DMS79 (cell line): ENCODE results near the gene ZRSR2.

Source experiments
- DNase-seq: peaks from one replicate; lab custom pipeline; 2025; lab: John Stamatoyannopoulos, UW

ZRSR2 gene

DNA sequence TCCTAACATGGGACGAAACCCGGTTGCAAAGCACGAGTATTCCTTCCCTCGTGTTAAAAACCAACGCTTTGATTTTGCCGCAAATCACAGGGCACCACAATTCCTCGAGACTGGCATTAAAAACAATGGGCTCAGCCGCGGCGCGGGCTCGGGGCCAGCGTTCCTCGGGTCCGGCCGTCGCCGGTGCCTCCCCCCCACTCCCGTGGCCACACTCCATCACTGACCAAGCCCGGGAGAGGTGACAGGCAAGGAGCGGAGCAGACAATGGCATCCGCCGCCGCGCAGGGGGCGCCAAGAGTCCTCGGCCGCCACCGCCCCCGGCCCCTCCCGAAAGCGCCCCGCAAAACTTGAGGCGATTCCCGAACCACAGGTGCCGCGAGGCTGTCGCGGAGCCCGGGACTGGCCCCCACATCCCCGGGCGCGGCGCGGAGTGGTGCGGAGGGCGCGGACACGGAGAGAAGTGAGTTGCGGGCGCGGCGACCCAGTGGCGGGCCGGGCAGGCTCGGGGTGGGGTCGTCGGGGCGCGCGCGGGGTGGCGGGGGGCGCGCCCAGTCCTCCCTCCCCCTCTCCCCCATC lies 63.9 kb downstream of the ZRSR2 start:
- DNase-seq = no peak

DNA sequence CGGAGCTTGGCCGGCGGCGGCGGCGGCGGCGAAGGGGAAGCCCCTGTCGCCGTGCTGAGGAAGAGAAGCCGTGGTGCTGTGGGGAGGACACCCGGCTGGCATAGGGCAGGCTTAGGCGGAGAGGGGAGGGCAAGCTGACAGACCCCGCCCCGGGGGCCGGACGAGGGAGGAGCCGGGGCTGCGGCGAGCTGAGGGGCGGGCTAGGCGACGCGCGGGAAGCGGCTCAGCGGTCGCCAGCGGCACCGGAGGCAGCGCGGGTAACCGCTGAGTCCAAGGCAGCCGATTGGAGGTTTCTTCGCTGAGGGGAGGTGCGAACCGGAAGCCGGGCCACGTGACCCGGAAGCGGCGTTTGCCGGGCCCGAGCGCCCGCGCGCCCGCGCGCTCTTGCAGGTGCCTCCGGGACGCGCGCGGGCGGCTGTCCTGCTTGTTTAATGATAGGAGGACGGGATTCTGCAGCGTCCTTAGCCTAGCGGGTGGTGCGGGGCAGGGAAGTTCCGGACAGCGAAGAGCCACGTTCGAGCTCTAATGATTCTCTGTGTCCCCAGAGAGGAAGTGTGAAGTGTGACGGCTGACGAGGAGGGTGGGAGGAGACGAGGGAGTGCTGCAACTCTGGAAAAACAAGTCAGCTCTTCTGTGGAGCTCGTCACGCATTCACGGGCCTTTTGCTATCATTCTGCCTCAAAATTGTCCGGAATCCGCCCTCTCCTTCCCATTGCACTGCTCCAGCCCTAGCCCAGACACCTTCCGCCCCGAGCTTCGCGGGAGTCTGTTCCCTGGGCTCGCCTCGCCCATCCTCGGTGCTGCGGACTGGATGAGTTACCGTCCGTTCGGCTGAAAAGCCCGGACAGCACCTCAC lies 64.7 kb downstream of the ZRSR2 start, which contains the start of gene AP1S2:
TSS of gene AP1S2 (minus strand) at position 102 of the 856 bp plus-strand sequence. CDS start 2,289 bp downstream, outside the sequence.
- peak; percentile 54 for DNase-seq

DNA sequence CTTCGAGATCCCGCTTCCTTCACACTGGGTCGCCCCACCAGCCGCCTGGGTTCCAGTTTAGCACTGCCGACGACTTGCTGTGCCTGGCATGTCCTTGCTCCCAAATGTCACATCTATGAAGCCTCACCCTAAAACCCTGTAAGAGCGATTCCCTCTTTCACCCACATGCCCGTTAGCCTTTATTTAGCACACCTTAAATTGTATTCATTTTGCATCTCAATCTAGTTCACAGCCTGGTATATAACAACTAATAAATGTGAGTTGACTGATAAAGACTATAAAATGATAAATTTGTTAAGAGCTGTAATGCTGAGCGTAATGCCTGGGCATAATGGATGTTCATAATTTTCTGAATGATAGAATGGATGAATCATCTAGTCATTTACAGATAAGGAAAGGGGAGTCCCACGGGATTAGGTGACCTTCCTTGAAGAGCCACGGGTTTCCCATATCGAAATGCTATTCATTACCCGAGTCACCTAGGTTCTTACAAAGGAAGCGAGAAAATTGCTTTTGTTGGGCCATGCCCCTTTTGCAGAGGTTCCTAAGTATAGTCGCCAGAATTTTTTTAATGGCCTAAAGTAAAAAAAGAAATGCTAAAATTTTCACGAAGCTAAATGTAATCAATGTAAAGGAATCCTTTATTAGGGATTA lies 65.4 kb downstream of the ZRSR2 start:
- DNase-seq = no peak

DNA sequence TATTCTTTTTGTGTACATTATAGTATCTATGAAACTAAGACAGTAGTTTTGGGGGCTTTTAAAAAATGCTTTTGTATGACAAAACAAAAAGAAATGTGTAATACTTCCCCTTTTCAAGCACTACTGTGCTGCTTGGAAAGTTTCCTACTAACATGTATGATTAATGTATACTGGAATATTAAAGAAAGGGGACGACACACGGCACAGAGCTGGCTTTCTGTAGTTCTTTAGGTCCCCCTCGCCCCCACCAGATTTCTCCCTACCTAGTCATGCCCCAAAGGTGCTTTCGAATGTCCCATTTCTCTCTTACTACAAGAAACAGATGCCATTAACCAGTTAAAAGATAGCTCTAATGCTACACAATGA lies 65.9 kb downstream of the ZRSR2 start:
- no peak for DNase-seq

DNA sequence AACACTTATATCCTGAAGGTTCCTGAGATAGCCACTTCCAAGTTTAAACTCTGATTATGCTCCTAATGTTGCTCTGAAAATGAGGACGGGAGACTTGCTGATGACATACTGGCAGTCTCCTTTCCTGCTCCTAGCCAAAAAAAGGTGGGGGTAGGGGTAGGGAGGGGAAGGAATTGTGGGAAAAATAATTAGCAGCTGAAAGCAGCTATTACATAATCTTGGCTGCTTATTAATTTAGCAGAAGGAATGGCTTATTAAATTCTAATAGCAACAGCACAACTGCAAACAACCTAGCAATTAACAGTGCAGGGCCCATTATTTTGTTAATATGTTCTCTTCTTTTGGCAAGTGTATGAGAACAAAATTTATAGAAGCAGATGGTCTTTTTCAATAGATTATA lies 66.4 kb downstream of the ZRSR2 start:
- no peak for DNase-seq

DNA sequence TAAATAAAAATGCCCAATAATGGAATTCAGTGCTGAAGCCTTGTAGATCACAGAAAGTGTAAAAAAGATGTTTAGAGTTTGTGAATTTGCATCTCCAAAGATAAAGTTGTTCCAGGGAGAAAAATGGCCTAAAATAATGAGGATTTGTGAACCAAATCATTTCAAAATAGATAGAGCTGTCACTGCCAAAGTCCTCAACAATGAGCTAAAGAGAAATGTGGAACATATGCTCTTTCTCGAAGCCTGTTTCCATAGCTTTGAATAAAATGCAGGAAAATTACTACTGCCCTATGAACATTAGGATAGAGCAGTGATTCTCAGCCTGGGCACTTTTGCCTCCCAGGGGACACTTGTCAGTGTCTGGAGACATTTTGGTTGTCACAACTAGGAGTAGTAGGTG lies 67.8 kb downstream of the ZRSR2 start:
- no peak for DNase-seq

DNA sequence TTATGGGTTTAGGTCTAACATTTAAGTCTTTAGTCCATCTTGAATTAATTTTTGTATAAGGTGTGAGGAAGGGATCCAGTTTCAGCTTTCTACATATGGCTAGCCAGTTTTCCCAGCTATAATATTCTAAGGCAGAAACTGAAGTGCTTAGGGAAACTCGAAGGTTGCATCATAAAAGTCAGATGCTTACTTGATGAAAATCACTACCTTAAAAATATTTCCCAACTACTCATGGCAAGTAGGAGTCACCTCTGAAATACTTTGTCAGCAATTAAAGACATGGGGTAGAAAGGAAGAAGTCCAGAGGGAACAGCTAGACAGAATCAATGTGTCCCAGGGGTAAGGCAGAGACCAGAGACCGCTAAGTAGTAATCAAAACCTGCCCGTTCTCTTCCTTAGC lies 70.6 kb downstream of the ZRSR2 start:
- DNase-seq = no peak

DNA sequence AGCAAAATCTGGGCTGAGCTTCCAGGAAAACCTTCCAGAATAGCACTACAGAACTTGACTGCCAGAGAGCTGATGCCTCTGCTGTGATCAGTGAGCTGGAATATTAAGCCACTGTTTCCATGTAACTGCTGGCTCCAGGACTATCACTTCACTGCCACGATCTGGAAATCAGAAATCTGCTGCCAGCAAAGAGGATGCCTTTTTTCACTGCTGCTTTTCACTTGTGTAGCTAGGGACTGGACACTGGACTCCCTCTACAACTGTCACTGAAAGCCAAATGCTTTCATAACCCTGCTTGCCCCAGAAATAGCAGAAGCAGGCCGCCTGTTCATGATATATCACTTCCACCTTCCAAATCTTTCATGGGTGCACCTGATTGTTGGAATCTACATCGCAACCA lies 73.7 kb downstream of the ZRSR2 start:
- DNase-seq = no peak

DNA sequence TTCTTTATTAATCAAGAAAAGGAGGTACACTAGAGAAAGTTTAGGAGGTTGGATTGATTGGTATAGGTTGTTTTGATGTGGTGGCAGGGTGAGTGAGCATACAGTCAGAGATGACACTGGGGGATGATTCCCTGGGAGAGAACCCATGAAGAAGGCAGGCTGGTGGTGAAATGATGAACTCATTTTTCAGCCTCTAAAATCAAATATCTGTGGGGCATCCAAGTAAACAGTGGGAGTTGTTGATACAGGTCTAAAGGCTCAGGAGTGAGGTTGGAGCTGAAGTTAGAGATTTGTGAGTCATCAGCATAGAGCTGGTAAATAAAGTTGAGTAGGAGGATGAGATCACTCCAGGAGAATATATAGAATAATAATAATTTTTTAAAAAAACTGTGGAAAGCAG lies 74.3 kb downstream of the ZRSR2 start:
- DNase-seq = no peak

DNA sequence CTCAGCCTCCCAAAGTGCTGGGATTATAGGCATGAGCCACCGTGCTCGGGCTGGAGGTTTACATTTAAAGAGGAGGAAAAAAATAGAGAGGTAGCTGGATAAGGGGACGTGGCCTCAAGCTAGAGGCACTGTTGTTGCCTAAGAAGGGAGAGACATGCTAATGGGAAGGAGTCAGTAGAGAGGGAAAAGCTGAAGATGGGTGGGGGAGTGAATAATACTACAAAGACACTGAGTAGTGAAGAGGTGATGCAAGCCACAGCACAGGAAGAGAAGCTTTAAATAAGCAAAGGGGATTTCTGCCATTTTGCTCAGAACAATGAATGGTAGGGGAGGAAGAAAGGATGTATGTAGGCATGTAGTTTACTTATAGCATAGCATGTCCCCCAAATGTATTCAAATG lies 75.9 kb downstream of the ZRSR2 start:
- no peak for DNase-seq

DNA sequence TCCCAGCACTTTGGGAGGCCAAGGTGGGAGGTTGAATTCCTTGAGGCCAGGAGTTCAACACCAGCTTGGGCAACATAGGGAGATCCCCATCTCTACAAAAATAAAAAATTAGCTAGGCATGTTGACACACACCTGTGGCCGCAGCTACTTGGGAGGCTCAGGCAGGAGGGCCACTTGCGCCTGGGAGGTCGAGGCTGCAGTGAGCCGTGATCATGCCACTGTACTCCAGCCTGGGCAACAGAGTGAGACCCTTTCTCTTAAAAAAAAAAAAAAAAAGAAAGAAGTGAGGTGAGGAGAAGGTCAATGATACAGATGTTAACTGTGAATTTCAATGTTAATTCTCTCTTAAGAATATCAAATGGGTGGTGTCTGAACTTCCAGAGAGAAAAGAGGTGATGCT lies 79.4 kb downstream of the ZRSR2 start:
- DNase-seq = no peak

DNA sequence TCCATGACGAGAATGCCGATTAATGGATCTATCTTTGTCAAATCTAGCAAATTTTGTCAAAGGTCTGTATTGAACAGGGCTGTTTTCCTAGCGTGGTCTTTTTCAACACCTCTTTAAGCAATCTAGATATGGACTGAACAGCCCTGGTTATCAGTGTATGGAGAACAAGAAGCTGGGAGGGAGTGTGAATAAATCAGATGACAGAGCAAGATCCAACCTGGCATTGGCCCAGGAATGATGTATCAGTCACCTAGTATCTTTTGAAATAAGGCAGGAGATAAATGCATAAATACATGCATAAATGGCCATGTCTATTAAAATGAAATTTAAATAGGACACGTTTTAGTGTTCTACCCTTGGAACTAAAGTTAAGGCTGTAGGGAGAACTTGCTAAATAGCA lies 80.0 kb downstream of the ZRSR2 start:
- DNase-seq = no peak
